A549 (cell line): ENCODE measurements around the gene SMARCAL1.

Experiments
- CEBPB ChIP-seq, 2 experiments: fragments of >200 bp in 1 of 2; sonication (Bioruptor Twin) in 1 of 2; formaldehyde crosslinking in 1 of 2; IDR thresholded peaks; 2 replicates each; pipeline ENCODE4 v1.6.1; 2012 to 2016
- CTCF ChIP-seq: fragments of >200 bp; sonication (Bioruptor Twin); formaldehyde crosslinking; IDR thresholded peaks from 3 replicates; pipeline ENCODE4 v1.5.1; 2016
- HMGXB4 ChIP-seq: fragments of 250-450 bp; sonication (Bioruptor Pico); IDR thresholded peaks from 2 replicates; pipeline ENCODE4 v1.5.0; 2021; ENCODE audit warnings: mild to moderate bottlenecking, moderate library complexity, borderline replicate concordance
- HOXA7 ChIP-seq: fragments of 250-450 bp; sonication (Bioruptor Pico); IDR thresholded peaks from 2 replicates; pipeline ENCODE4 v1.5.0; 2020; ENCODE audit warnings: mild to moderate bottlenecking, moderate library complexity
- MAX ChIP-seq: IDR thresholded peaks from 2 replicates; pipeline ENCODE4 v1.6.1; 2012
- POLR2A ChIP-seq: IDR thresholded peaks from 2 replicates; pipeline ENCODE4 v1.6.1; 2012; ENCODE audit warnings: mild to moderate bottlenecking, low read length
- RCOR1 ChIP-seq: fragments of 150-350 bp; IDR thresholded peaks from 2 replicates; pipeline ENCODE4 v1.6.1; 2014; ENCODE audit warnings: antibody characterized with exemption, low read length, low read depth
- ZC3H11A ChIP-seq: fragments of 450-650 bp; IDR thresholded peaks from 2 replicates; pipeline ENCODE4 v1.6.1; 2014; ENCODE audit warnings: antibody characterized with exemption, mild to moderate bottlenecking

- TF ChIP-seq CEBPB (IDR thresholded peaks at IDR 0.05): no peak
- TF ChIP-seq POLR2A: no peak
- no peak for TF ChIP-seq RCOR1
- no peak for TF ChIP-seq MAX
- no peak for TF ChIP-seq CTCF
- TF ChIP-seq HOXA7: no peak
- TF ChIP-seq ZC3H11A: no peak
- TF ChIP-seq HMGXB4 (CRISPR knock-in tag): no peak
Measured at GRCh38 chr2:216490061-216490460, 77.8 kb downstream of the SMARCAL1 start.
